Spleen (tissue), 7 donors: ENCODE results near the gene ARHGEF1.

Experiments
- CTCF ChIP-seq, 11 experiments: fragments of 200-600 bp in 7 of 11; fragments of 450-650 bp in 4 of 11; sonication (generic) in 4 of 11; IDR thresholded peaks in 8 of 11; conservative IDR thresholded peaks in 3 of 11; 1 replicate in 7 of 11; 2 replicates in 4 of 11; pipeline versions ENCODE4 v1.4.0 to v1.8.0; 2016 to 2021; ENCODE audit warnings: antibody characterized with exemption in 11 of 11, inconsistent platforms in 4 of 11, mild to moderate bottlenecking in 1 of 11
- POLR2A ChIP-seq, 3 donors: fragments of 450-650 bp; IDR thresholded peaks; one replicate each; pipeline ENCODE4 v1.5.1; 2017; ENCODE audit warnings: antibody characterized with exemption in 3 of 3, mild to moderate bottlenecking in 1 of 3
- POLR2AphosphoS5 ChIP-seq, 3 donors: sonication (generic); formaldehyde crosslinking; IDR thresholded peaks; one replicate each; pipeline ENCODE4 v1.5.1; 2017; ENCODE audit warnings: antibody characterized with exemption in 3 of 3
- donor health status: DM: no; HTN: no; CAD: no; lungs with moderate emphysema.
- donor health status: DM: no; HTN: no; CAD: no.
- donor health status: DM: no; HTN: no; CAD: no.

- TF ChIP-seq POLR2AphosphoS5 (IDR thresholded peaks at IDR 0.05) (peak in 1 of 3 donors; percentile 29), POLR2A (IDR thresholded peaks at IDR 0.05) (no peak), CTCF (IDR thresholded peaks at IDR 0.05 in 8 of 11, conservative IDR thresholded peaks at IDR 0.05 in 3 of 11) (no peak)
Measured at GRCh38 chr19:41920882-41921576, 38.0 kb downstream of the ARHGEF1 start.
